ENCODE data around the gene NTNG2.
"Not testable (repeated sequence)": the region's sequence is repeated elsewhere in the genome, so short reads cannot be mapped to it uniquely, and the experiment has no call there.

The NTNG2 gene

GRCh38 chr9:132243156-132244074, 81.6 kb downstream of the NTNG2 start:
- no peak for TF ChIP-seq ZNF274 (IDR thresholded peaks at IDR 0.05; ENCODE audit: low read depth, low read length)
- H3K4me3 ChIP-seq (ENCODE audit: low read length), result no peak overlapping the region

GRCh38 chr9:132244582-132245455, 83.0 kb downstream of the NTNG2 start:
- H3K4me3 ChIP-seq (ENCODE audit: low read length), result no peak overlapping the region
- TF ChIP-seq ZNF274 (IDR thresholded peaks at IDR 0.05; ENCODE audit: low read depth, low read length), result no peak

GRCh38 chr9:132245465-132245864, 83.6 kb downstream of the NTNG2 start:
- H3K4me3 ChIP-seq (ENCODE audit: low read length), result no peak overlapping the region

GRCh38 chr9:132247942-132248341, 86.1 kb downstream of the NTNG2 start:
- TF ChIP-seq ZNF274 (IDR thresholded peaks at IDR 0.05; ENCODE audit: low read depth, low read length), result no peak
- H3K4me3 ChIP-seq (ENCODE audit: low read length), result no peak overlapping the region

More at GRCh38 chr9:132245465-132245864, 83.6 kb downstream of the NTNG2 start:
- TF ChIP-seq ZNF274 (IDR thresholded peaks at IDR 0.05; ENCODE audit: low read depth, low read length), result no peak

- TF ChIP-seq ZNF274 (IDR thresholded peaks at IDR 0.05; ENCODE audit: low read depth, low read length), result no peak
- no peak overlapping the region for H3K4me3 ChIP-seq (ENCODE audit: low read length)
These were observed 87.3 kb downstream of the NTNG2 start for GRCh38 chr9:132249123-132249522.

GRCh38 chr9:132249690-132250089, 87.8 kb downstream of the NTNG2 start:
- no peak for TF ChIP-seq ZNF274 (IDR thresholded peaks at IDR 0.05; ENCODE audit: low read depth, low read length)
- no peak overlapping the region for H3K4me3 ChIP-seq (ENCODE audit: low read length)

GRCh38 chr9:132250324-132251262, 88.7 kb downstream of the NTNG2 start:
- no peak for TF ChIP-seq ZNF274 (IDR thresholded peaks at IDR 0.05; ENCODE audit: low read depth, low read length)

GRCh38 chr9:132260846-132261245, 99.0 kb downstream of the NTNG2 start:
- no peak for TF ChIP-seq ZNF274 (IDR thresholded peaks at IDR 0.05; ENCODE audit: low read depth, low read length)

More at GRCh38 chr9:132250324-132251262, 88.7 kb downstream of the NTNG2 start:
- H3K4me3 ChIP-seq (ENCODE audit: low read length), result no peak overlapping the region

GRCh38 chr9:132266017-132266416, 104.2 kb downstream of the NTNG2 start:
- TF ChIP-seq ZNF274 (IDR thresholded peaks at IDR 0.05; ENCODE audit: low read depth, low read length), result no peak
- H3K4me3 ChIP-seq (ENCODE audit: low read length), result no peak overlapping the region

More at GRCh38 chr9:132260846-132261245, 99.0 kb downstream of the NTNG2 start:
- H3K4me3 ChIP-seq (ENCODE audit: low read length), result no peak overlapping the region

- no peak for TF ChIP-seq ZNF274 (IDR thresholded peaks at IDR 0.05; ENCODE audit: low read depth, low read length)
- no peak overlapping the region for H3K4me3 ChIP-seq (ENCODE audit: low read length)
These were observed 105.8 kb downstream of the NTNG2 start for GRCh38 chr9:132267660-132268059.

GRCh38 chr9:132268725-132269352, 107.0 kb downstream of the NTNG2 start:
- no peak for TF ChIP-seq ZNF274 (IDR thresholded peaks at IDR 0.05; ENCODE audit: low read depth, low read length)
- no peak overlapping the region for H3K4me3 ChIP-seq (ENCODE audit: low read length)

- H3K4me3 ChIP-seq (ENCODE audit: low read length), result not testable (repeated sequence)
These were observed 108.1 kb downstream of the NTNG2 start for GRCh38 chr9:132269704-132270516.
